ENCODE measurements around the gene NTRK2. TPM values are rescaled to one million over a fixed set of nuclear protein-coding genes. Genes with fewer than 3 reads are reported as not detected.

Gene NTRK2
- total and polyA plus RNA-seq, 7 donors: 0.46 to 3.0 (median 2.1) TPM

GRCh38 chr9:85009251-85009650, 339.7 kb downstream of the NTRK2 start:
- no peak overlapping the region for H3K27ac ChIP-seq
- 33 to 55% methylated on average over 1 of the region's 1 CpG for WGBS, 2 donors
- TF ChIP-seq CTCF (IDR thresholded peaks at IDR 0.05) (no peak), EP300 (IDR thresholded peaks at IDR 0.05) (no peak), POLR2A (IDR thresholded peaks at IDR 0.05) (no peak), POLR2AphosphoS5 (IDR thresholded peaks at IDR 0.05) (no peak)
- no peak overlapping the region for H3K4me3 ChIP-seq
- H3K27me3 ChIP-seq: no peaks in the 10 kb centered on the region
- DNase-seq: no peak
- no peaks in the 10 kb centered on the region for H3K4me1 ChIP-seq
- no peaks in the 10 kb centered on the region for H3K36me3 ChIP-seq
- H3K9me3 ChIP-seq: no peaks in the 10 kb centered on the region
- intact Hi-C loops (cut with DNase I): no loop called here

- no peak for TF ChIP-seq CTCF (IDR thresholded peaks at IDR 0.05)
- no peak overlapping the region for H3K27ac ChIP-seq
- intact Hi-C loops (cut with DNase I): no loop called here
- DNase-seq: no peak
- 91 to 98% methylated on average over 1 of the region's 1 CpG for WGBS, 2 donors
- no peaks in the 10 kb centered on the region for H3K36me3 ChIP-seq
- H3K9me3 ChIP-seq: no peaks in the 10 kb centered on the region
- H3K27me3 ChIP-seq: no peaks in the 10 kb centered on the region
- H3K4me3 ChIP-seq: no peak overlapping the region
- no peaks in the 10 kb centered on the region for H3K4me1 ChIP-seq
Measured at GRCh38 chr9:85013703-85014102, 344.2 kb downstream of the NTRK2 start.

GRCh38 chr9:85014292-85014691, 344.8 kb downstream of the NTRK2 start:
- H3K4me3 ChIP-seq: no peak overlapping the region
- no peak overlapping the region for H3K27ac ChIP-seq
- no peak for TF ChIP-seq EP300 (IDR thresholded peaks at IDR 0.05)
- TF ChIP-seq POLR2A (IDR thresholded peaks at IDR 0.05): no peak
- no peak for TF ChIP-seq CTCF (IDR thresholded peaks at IDR 0.05)
- no peak for TF ChIP-seq POLR2AphosphoS5 (IDR thresholded peaks at IDR 0.05)
- H3K27me3 ChIP-seq: no peaks in the 10 kb centered on the region
- H3K4me1 ChIP-seq: no peaks in the 10 kb centered on the region
- no peaks in the 10 kb centered on the region for H3K9me3 ChIP-seq
- intact Hi-C loops (cut with DNase I): no loop called here
- DNase-seq: no peak
- WGBS, 2 donors: 91 to 93% methylated on average over 7 of the region's 7 CpGs
- H3K36me3 ChIP-seq: no peaks in the 10 kb centered on the region

GRCh38 chr9:85016384-85017006, 347.0 kb downstream of the NTRK2 start:
- Histone ChIP-seq H3K4me3 (no peak overlapping the region), H3K27me3 (no peaks in the 10 kb centered on the region), H3K36me3 (no peaks in the 10 kb centered on the region), H3K9me3 (no peaks in the 10 kb centered on the region), H3K4me1 (no peaks in the 10 kb centered on the region), H3K27ac (no peak overlapping the region)
- 49 to 58% methylated on average over 3 of the region's 3 CpGs for WGBS, 2 donors
- intact Hi-C loops (cut with DNase I): no loop called here
- DNase-seq: no peak
- TF ChIP-seq EP300 (IDR thresholded peaks at IDR 0.05): no peak
- TF ChIP-seq CTCF (IDR thresholded peaks at IDR 0.05): no peak
- TF ChIP-seq POLR2A (IDR thresholded peaks at IDR 0.05): no peak
- TF ChIP-seq POLR2AphosphoS5 (IDR thresholded peaks at IDR 0.05): no peak

- TF ChIP-seq POLR2A (IDR thresholded peaks at IDR 0.05) (no peak), EP300 (IDR thresholded peaks at IDR 0.05) (no peak), POLR2AphosphoS5 (IDR thresholded peaks at IDR 0.05) (no peak), CTCF (IDR thresholded peaks at IDR 0.05) (no peak)
- Histone ChIP-seq H3K27ac (no peak overlapping the region), H3K4me1 (no peaks in the 10 kb centered on the region), H3K9me3 (no peaks in the 10 kb centered on the region), H3K27me3 (no peaks in the 10 kb centered on the region), H3K4me3 (no peak overlapping the region), H3K36me3 (no peaks in the 10 kb centered on the region)
- DNase-seq: no peak
- WGBS, 2 donors: 85 to 88% methylated on average over 2 of the region's 2 CpGs
- intact Hi-C loops (cut with DNase I): no loop called here
Measured at GRCh38 chr9:85020791-85021190, 351.3 kb downstream of the NTRK2 start.
